ENCODE measurements around the gene PDE8B.

DNA sequence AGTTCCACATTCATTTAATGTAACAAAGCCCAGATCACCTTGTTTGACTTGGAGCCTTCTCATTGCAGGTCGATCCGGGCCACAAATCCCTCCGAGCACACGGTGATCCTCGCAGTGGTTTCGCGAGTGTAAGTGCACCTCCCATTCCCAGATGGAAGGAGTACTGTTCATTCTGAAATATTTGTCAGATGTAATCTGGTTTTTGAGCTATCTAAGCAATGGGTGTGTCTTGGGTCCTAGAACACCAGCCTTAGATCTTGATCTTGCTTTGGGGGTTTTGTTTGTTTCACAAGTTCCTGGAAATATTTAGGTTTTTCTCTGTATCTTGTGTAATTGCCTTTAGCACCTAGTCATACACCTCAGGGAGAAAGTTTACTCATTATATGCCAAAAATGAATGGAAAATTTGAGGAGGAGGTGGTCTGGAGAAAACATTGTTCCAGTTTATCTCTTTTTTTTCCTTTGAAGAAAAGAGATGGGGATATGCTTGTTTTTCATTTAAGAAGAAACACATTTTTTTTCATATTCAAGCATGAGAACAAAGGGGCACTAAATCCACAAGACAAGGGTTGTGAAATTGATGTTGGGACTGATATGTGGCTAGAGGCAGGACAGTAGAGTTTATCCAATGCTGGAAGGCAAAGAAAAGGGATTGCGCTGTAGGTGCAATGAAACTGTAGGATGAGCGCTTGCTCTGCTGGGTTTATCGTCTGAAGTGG is 118.6 kb downstream of the PDE8B start:
- TF ChIP-seq, protein P1, sequence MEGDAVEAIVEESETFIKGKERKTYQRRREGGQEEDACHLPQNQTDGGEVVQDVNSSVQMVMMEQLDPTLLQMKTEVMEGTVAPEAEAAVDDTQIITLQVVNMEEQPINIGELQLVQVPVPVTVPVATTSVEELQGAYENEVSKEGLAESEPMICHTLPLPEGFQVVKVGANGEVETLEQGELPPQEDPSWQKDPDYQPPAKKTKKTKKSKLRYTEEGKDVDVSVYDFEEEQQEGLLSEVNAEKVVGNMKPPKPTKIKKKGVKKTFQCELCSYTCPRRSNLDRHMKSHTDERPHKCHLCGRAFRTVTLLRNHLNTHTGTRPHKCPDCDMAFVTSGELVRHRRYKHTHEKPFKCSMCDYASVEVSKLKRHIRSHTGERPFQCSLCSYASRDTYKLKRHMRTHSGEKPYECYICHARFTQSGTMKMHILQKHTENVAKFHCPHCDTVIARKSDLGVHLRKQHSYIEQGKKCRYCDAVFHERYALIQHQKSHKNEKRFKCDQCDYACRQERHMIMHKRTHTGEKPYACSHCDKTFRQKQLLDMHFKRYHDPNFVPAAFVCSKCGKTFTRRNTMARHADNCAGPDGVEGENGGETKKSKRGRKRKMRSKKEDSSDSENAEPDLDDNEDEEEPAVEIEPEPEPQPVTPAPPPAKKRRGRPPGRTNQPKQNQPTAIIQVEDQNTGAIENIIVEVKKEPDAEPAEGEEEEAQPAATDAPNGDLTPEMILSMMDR (conservative IDR thresholded peaks at IDR 0.05; ENCODE audit: low read depth in 2 of 2): no peak
- no peak for TF ChIP-seq POLR2AphosphoS5 (IDR thresholded peaks at IDR 0.05; ENCODE audit: low read depth)
- no peak for TF ChIP-seq ZNF114 (CRISPR knock-in tag; IDR thresholded peaks at IDR 0.05)
- TF ChIP-seq EZH2 (IDR thresholded peaks at IDR 0.05; ENCODE audit: low read depth, unreplicated experiment): no peak
- TF ChIP-seq, protein P2, sequence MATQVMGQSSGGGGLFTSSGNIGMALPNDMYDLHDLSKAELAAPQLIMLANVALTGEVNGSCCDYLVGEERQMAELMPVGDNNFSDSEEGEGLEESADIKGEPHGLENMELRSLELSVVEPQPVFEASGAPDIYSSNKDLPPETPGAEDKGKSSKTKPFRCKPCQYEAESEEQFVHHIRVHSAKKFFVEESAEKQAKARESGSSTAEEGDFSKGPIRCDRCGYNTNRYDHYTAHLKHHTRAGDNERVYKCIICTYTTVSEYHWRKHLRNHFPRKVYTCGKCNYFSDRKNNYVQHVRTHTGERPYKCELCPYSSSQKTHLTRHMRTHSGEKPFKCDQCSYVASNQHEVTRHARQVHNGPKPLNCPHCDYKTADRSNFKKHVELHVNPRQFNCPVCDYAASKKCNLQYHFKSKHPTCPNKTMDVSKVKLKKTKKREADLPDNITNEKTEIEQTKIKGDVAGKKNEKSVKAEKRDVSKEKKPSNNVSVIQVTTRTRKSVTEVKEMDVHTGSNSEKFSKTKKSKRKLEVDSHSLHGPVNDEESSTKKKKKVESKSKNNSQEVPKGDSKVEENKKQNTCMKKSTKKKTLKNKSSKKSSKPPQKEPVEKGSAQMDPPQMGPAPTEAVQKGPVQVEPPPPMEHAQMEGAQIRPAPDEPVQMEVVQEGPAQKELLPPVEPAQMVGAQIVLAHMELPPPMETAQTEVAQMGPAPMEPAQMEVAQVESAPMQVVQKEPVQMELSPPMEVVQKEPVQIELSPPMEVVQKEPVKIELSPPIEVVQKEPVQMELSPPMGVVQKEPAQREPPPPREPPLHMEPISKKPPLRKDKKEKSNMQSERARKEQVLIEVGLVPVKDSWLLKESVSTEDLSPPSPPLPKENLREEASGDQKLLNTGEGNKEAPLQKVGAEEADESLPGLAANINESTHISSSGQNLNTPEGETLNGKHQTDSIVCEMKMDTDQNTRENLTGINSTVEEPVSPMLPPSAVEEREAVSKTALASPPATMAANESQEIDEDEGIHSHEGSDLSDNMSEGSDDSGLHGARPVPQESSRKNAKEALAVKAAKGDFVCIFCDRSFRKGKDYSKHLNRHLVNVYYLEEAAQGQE (IDR thresholded peaks at IDR 0.05; ENCODE audit: unreplicated experiment): no peak
- no peak for TF ChIP-seq JUNB (IDR thresholded peaks at IDR 0.05; ENCODE audit: unreplicated experiment)
- TF ChIP-seq CREB1 (CRISPR knock-in tag; IDR thresholded peaks at IDR 0.05; ENCODE audit: low read depth): no peak
- TF ChIP-seq, protein P3, sequence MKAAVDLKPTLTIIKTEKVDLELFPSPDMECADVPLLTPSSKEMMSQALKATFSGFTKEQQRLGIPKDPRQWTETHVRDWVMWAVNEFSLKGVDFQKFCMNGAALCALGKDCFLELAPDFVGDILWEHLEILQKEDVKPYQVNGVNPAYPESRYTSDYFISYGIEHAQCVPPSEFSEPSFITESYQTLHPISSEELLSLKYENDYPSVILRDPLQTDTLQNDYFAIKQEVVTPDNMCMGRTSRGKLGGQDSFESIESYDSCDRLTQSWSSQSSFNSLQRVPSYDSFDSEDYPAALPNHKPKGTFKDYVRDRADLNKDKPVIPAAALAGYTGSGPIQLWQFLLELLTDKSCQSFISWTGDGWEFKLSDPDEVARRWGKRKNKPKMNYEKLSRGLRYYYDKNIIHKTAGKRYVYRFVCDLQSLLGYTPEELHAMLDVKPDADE (IDR thresholded peaks at IDR 0.05): no peak
- no peak for TF ChIP-seq EZH2phosphoT487 (IDR thresholded peaks at IDR 0.05; ENCODE audit: unreplicated experiment)
- no peak for TF ChIP-seq STAT1 (IDR thresholded peaks at IDR 0.05; ENCODE audit: unreplicated experiment)
- TF ChIP-seq ZNF331 (CRISPR knock-in tag; IDR thresholded peaks at IDR 0.05; ENCODE audit: low read depth): no peak

All from GM23338 (cell line).